Colonic mucosa (tissue), 4 donors: ENCODE measurements around the gene FUT6. TPM values are rescaled to one million over a fixed set of nuclear protein-coding genes. Genes with fewer than 3 reads are reported as not detected.

Experiments used
- DNase-seq: peaks from one replicate; pipeline ENCODE4 v3.0.0-alpha.2; 2020
- H3K27ac ChIP-seq: fragments of 200-600 bp; one replicate; pipeline ENCODE4 v1.8.0; 2021
- H3K27me3 ChIP-seq: fragments of 200-600 bp; one replicate; pipeline ENCODE4 v1.8.0; 2021
- H3K36me3 ChIP-seq: fragments of 200-600 bp; one replicate; pipeline ENCODE4 v1.8.0; 2021
- H3K4me1 ChIP-seq: fragments of 200-600 bp; one replicate; pipeline ENCODE4 v1.8.0; 2021; ENCODE audit warnings: mild to moderate bottlenecking
- H3K4me3 ChIP-seq: fragments of 200-600 bp; one replicate; pipeline ENCODE4 v1.8.0; 2021
- H3K9ac ChIP-seq, 2 donors: one replicate each; pipeline ENCODE4 v1.7.0; 2013; ENCODE audit warnings: control low read depth in 2 of 2, low read depth in 2 of 2, low read length in 2 of 2
- H3K9me3 ChIP-seq: fragments of 200-600 bp; one replicate; pipeline ENCODE4 v1.8.0; 2021
- CTCF ChIP-seq: fragments of 200-600 bp; IDR thresholded peaks from one replicate; pipeline ENCODE4 v1.8.0; 2022; ENCODE audit warnings: antibody characterized with exemption, mild to moderate bottlenecking
- intact Hi-C: fragments of 100-400 bp; cut with DNase I; formaldehyde crosslinking; loops from one replicate; pipeline ENCODE4 v1.14.1; 2022
- total RNA-seq, 2 donors: library from RNA; stranded (reverse); fragmentation: NEBNext Ultra II Directional in 1 of 2; extraction: Animal tissue kit (Norgen Biotek cat#: 25700) in 1 of 2; gene quantifications; one replicate each; pipeline ENCODE4 v1.2.1, GENCODE V29; 2021
- donor health status: healthy.
- donor health status: DM: no; HTN: no; CAD: no.
- donor health status: DM: no; HTN: no; CAD: no.

Gene FUT6
- total RNA-seq, 2 donors from 2014 or later, result 48.9 to 89.4 TPM

- H3K36me3 ChIP-seq, result no peaks in the 10 kb centered on the region
- H3K9ac ChIP-seq, result no peak overlapping the region
- no peak overlapping the region for H3K4me3 ChIP-seq
- intact Hi-C loops, result no loop called here
- H3K27me3 ChIP-seq, result no peaks in the 10 kb centered on the region
- H3K4me1 ChIP-seq, result no peaks in the 10 kb centered on the region
- no peak for DNase-seq
- no peak for TF ChIP-seq CTCF
- H3K9me3 ChIP-seq, result no peaks in the 10 kb centered on the region
- no peak overlapping the region for H3K27ac ChIP-seq
These were observed 31.5 kb upstream of the FUT6 start for GRCh38 chr19:5870986-5871394.

- intact Hi-C loops, result no loop called here
- Histone ChIP-seq H3K9me3 (no peaks in the 10 kb centered on the region), H3K27ac (no peak overlapping the region), H3K9ac (no peak overlapping the region), H3K27me3 (no peaks in the 10 kb centered on the region), H3K4me3 (no peak overlapping the region), H3K4me1 (no peaks in the 10 kb centered on the region), H3K36me3 (no peaks in the 10 kb centered on the region)
- DNase-seq, result no peak
- no peak for TF ChIP-seq CTCF
These were observed 28.0 kb upstream of the FUT6 start for GRCh38 chr19:5867201-5868136.

GRCh38 chr19:5865772-5866171 is 26.3 kb upstream of the FUT6 start:
- no peak overlapping the region for H3K27ac ChIP-seq
- DNase-seq, result no peak

GRCh38 chr19:5864725-5865486 is 25.4 kb upstream of the FUT6 start:
- Histone ChIP-seq H3K27ac (no peak overlapping the region), H3K9ac (no peak overlapping the region)

More at GRCh38 chr19:5865772-5866171, 26.3 kb upstream of the FUT6 start:
- H3K4me3 ChIP-seq, result no peak overlapping the region
- no peaks in the 10 kb centered on the region for H3K9me3 ChIP-seq
- H3K36me3 ChIP-seq, result no peaks in the 10 kb centered on the region
- H3K27me3 ChIP-seq, result no peaks in the 10 kb centered on the region
- intact Hi-C loops, result no loop called here
- no peak overlapping the region for H3K9ac ChIP-seq
- no peak for TF ChIP-seq CTCF
- H3K4me1 ChIP-seq, result no peaks in the 10 kb centered on the region

More at GRCh38 chr19:5864725-5865486, 25.4 kb upstream of the FUT6 start:
- Histone ChIP-seq H3K4me1 (no peaks in the 10 kb centered on the region), H3K9me3 (no peaks in the 10 kb centered on the region), H3K4me3 (no peak overlapping the region), H3K27me3 (no peaks in the 10 kb centered on the region), H3K36me3 (no peaks in the 10 kb centered on the region)
- intact Hi-C loops, result no loop called here
- TF ChIP-seq CTCF, result no peak
- DNase-seq, result no peak
